ENCODE data around the gene GRID2. TPM values are rescaled to one million over a fixed set of nuclear protein-coding genes. Genes with fewer than 3 reads are reported as not detected.

The GRID2 gene
- total and polyA plus RNA-seq, 7 experiments from 2014 or later = not detected

DNA sequence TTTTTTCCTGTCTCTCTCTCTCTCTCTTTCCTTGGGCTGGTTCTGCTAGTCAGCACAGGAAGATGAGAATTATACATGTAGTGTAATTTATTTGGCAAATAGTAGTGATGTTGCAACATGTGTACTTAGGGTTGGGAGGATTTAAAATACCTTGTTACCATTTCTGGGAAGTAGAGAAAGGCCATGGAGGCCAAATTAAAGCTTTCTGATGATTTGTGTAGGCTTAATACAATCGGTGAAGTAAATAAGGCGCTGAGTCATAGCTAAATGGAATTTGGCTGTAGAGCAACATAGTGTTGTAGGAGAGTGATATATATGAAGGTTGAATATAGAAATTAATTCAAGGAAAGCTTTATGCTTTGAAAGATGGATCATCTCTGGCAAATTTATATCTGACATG lies 295.3 kb downstream of the GRID2 start:
- H3K36me3 ChIP-seq (ENCODE audit: control insufficient read depth in 2 of 3, insufficient read depth in 3 of 3, low read length in 3 of 3) = no peaks in the 10 kb centered on the region
- Mint-ChIP-seq H3K27ac (no peak overlapping the region), H3K36me3 (peaks cover 0 to 3% (median 0%) of the 10 kb centered on the region in 5 donors), H3K4me3 (no peak overlapping the region), H3K9me3 (peaks cover 2 to 16% (median 9%) of the 10 kb centered on the region in 11 donors), H3K27me3 (no peaks in the 10 kb centered on the region), H3K4me1 (no peaks in the 10 kb centered on the region)
- ATAC-seq (no peak), DNase-seq (no peak)
- H3K27ac ChIP-seq (ENCODE audit: low read depth, low read length) = no peak overlapping the region
- no peaks in the 10 kb centered on the region for H3K9me3 ChIP-seq (ENCODE audit: control insufficient read depth in 2 of 3, low read length in 3 of 3)
- intact Hi-C loops (cut with micrococcal nuclease) = no loop called here
- ChIA-PET POLR2A (no interaction called here), CTCF (no interaction called here)
- H3K4me1 ChIP-seq (ENCODE audit: control insufficient read depth in 2 of 2, insufficient read depth in 2 of 2, low read length in 2 of 2) = no peaks in the 10 kb centered on the region
- no peak overlapping the region for H3K4me3 ChIP-seq (ENCODE audit: low read length)
- H3K27me3 ChIP-seq (ENCODE audit: control insufficient read depth in 2 of 2, insufficient read depth in 2 of 2, low read length in 2 of 2) = no peaks in the 10 kb centered on the region

DNA sequence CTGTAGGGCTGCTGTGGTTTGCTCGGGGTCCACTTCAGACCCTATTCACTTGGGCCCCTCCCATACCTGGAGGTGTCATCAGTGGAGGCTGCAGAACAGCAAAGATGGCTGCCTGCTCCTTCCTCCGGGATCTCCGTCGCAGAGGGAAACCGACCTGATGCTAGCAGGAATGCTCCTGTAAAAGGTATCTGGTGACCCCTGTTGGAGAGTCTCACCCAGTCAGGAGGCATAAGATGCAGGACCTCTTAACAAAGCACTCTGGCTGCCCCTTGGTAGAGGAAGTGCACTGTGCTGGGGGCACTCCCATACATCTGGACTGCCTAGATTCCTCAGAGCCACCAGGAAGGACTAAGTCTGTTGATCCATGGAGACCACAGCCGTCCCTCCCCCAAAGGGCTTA lies 296.9 kb downstream of the GRID2 start:
- H3K4me1 ChIP-seq (ENCODE audit: control insufficient read depth in 2 of 2, insufficient read depth in 2 of 2, low read length in 2 of 2) = no peaks in the 10 kb centered on the region
- no peak overlapping the region for H3K4me3 ChIP-seq (ENCODE audit: low read length)
- Mint-ChIP-seq H3K9me3 (peaks cover 2 to 21% (median 9%) of the 10 kb centered on the region in 11 donors), H3K4me1 (no peaks in the 10 kb centered on the region), H3K4me3 (no peak overlapping the region), H3K27me3 (no peaks in the 10 kb centered on the region), H3K36me3 (peaks cover 0 to 3% (median 0%) of the 10 kb centered on the region in 5 donors), H3K27ac (no peak overlapping the region)
- DNase-seq (no peak), ATAC-seq (no peak)
- ChIA-PET CTCF (no interaction called here), POLR2A (no interaction called here)
- H3K27ac ChIP-seq (ENCODE audit: low read depth, low read length) = no peak overlapping the region
- no peaks in the 10 kb centered on the region for H3K9me3 ChIP-seq (ENCODE audit: control insufficient read depth in 2 of 3, low read length in 3 of 3)
- H3K27me3 ChIP-seq (ENCODE audit: control insufficient read depth in 2 of 2, insufficient read depth in 2 of 2, low read length in 2 of 2) = no peaks in the 10 kb centered on the region
- H3K36me3 ChIP-seq (ENCODE audit: control insufficient read depth in 2 of 3, insufficient read depth in 3 of 3, low read length in 3 of 3) = no peaks in the 10 kb centered on the region
- intact Hi-C loops (cut with micrococcal nuclease) = no loop called here

DNA sequence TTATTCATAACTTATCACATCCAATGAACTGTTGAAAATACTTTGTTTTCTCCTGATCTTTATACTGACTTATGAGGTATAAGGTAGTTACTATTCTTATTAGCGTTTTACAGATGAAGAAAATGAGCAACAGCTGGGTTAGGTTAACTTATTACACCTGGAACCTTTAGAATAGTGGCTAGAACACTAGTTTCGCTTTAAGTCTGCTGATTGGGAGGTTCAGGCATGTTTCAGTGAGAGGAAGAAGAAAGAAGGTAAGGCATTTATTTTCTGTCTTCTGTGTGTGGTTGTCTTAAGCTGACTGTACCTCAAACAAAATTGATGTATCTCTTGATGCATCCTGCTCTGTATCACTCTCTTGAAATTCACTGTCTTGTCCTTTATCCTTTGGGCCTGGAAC lies 302.5 kb downstream of the GRID2 start:
- Mint-ChIP-seq H3K4me3 (no peak overlapping the region), H3K9me3 (peaks cover 2 to 26% (median 8%) of the 10 kb centered on the region in 11 donors), H3K27ac (no peak overlapping the region), H3K36me3 (peaks cover 0 to 3% (median 0%) of the 10 kb centered on the region in 5 donors), H3K4me1 (no peaks in the 10 kb centered on the region), H3K27me3 (no peaks in the 10 kb centered on the region)
- DNase-seq (no peak), ATAC-seq (no peak)
- intact Hi-C loops (cut with micrococcal nuclease) = no loop called here
- Histone ChIP-seq H3K27me3 (ENCODE audit: control insufficient read depth in 2 of 2, insufficient read depth in 2 of 2, low read length in 2 of 2) (no peaks in the 10 kb centered on the region), H3K9me3 (ENCODE audit: control insufficient read depth in 2 of 3, low read length in 3 of 3) (no peaks in the 10 kb centered on the region), H3K4me1 (ENCODE audit: control insufficient read depth in 2 of 2, insufficient read depth in 2 of 2, low read length in 2 of 2) (no peaks in the 10 kb centered on the region), H3K27ac (ENCODE audit: low read depth, low read length) (no peak overlapping the region), H3K36me3 (ENCODE audit: control insufficient read depth in 2 of 3, insufficient read depth in 3 of 3, low read length in 3 of 3) (no peaks in the 10 kb centered on the region), H3K4me3 (ENCODE audit: low read length) (no peak overlapping the region)
- CTCF ChIA-PET = no interaction called here
- POLR2A ChIA-PET = no interaction called here

DNA sequence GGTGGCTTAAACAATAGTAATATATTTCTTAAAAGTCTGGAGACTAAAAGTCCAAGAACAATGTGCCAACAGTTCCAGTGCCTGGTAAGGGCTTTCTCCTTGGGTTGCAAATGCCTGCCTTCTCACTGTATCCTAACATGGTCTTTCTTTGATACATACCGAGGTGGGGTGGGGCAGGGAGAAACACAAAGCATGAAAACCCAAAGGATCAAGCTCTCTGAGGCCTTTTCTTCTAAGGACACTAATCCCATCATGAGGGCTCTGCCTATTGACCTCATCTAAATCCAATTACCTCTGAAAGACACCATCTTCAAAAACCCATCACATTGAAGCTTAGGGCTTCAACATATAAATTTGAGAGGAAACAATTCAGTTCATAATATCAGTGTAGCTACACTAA lies 311.3 kb downstream of the GRID2 start:
- CTCF ChIA-PET = no interaction called here
- no peak overlapping the region for H3K27ac Mint-ChIP-seq

DNA sequence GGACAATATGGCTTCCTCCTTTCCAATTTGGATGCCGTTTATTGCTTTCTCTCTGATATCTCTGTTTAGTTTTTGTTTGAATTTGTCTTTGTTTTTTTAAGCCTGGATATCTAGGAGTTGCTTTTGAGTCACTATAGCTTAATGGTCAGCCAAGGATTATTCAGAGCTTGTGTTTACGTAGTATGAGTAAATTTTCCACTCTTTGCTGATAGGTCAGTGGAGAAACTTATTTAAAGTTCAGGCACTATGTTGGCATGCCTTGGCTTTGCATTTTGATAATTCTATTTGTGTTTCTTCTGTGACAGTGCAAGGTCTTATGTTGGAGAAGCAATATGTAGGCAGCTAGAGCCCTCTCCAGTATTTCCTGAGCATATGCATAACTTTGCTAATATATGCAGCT lies 315.2 kb downstream of the GRID2 start:
- Histone ChIP-seq H3K4me1 (ENCODE audit: control insufficient read depth in 2 of 2, insufficient read depth in 2 of 2, low read length in 2 of 2) (no peaks in the 10 kb centered on the region), H3K9me3 (ENCODE audit: control insufficient read depth in 2 of 3, low read length in 3 of 3) (no peaks in the 10 kb centered on the region), H3K36me3 (ENCODE audit: control insufficient read depth in 2 of 3, insufficient read depth in 3 of 3, low read length in 3 of 3) (no peaks in the 10 kb centered on the region), H3K4me3 (ENCODE audit: low read length) (no peak overlapping the region), H3K27ac (ENCODE audit: low read depth, low read length) (no peak overlapping the region), H3K27me3 (ENCODE audit: control insufficient read depth in 2 of 2, insufficient read depth in 2 of 2, low read length in 2 of 2) (no peaks in the 10 kb centered on the region)
- DNase-seq (no peak), ATAC-seq (no peak)
- intact Hi-C loops (cut with micrococcal nuclease) = no loop called here
- no peaks in the 10 kb centered on the region for H3K36me3 Mint-ChIP-seq
- H3K4me1 Mint-ChIP-seq = no peaks in the 10 kb centered on the region
- H3K27ac Mint-ChIP-seq = no peak overlapping the region
- H3K4me3 Mint-ChIP-seq = no peak overlapping the region
- ChIA-PET CTCF (no interaction called here), POLR2A (no interaction called here)
- no peaks in the 10 kb centered on the region for H3K27me3 Mint-ChIP-seq
- peaks cover 0 to 37% (median 3%) of the 10 kb centered on the region in 11 donors for H3K9me3 Mint-ChIP-seq

More for the DNA sequence above, 311.3 kb downstream of the GRID2 start:
- no peak overlapping the region for H3K27ac ChIP-seq (ENCODE audit: low read depth, low read length)
- ATAC-seq (no peak), DNase-seq (no peak)
- no peaks in the 10 kb centered on the region for H3K9me3 ChIP-seq (ENCODE audit: control insufficient read depth in 2 of 3, low read length in 3 of 3)
- POLR2A ChIA-PET = no interaction called here
- no peak overlapping the region for H3K4me3 ChIP-seq (ENCODE audit: low read length)
- intact Hi-C loops (cut with micrococcal nuclease) = no loop called here
- H3K27me3 ChIP-seq (ENCODE audit: control insufficient read depth in 2 of 2, insufficient read depth in 2 of 2, low read length in 2 of 2) = no peaks in the 10 kb centered on the region
- Mint-ChIP-seq H3K27me3 (no peaks in the 10 kb centered on the region), H3K36me3 (no peaks in the 10 kb centered on the region), H3K9me3 (peaks cover 0 to 45% (median 0%) of the 10 kb centered on the region in 11 donors), H3K4me3 (no peak overlapping the region), H3K4me1 (no peaks in the 10 kb centered on the region)
- H3K4me1 ChIP-seq (ENCODE audit: control insufficient read depth in 2 of 2, insufficient read depth in 2 of 2, low read length in 2 of 2) = no peaks in the 10 kb centered on the region
- H3K36me3 ChIP-seq (ENCODE audit: control insufficient read depth in 2 of 3, insufficient read depth in 3 of 3, low read length in 3 of 3) = no peaks in the 10 kb centered on the region

DNA sequence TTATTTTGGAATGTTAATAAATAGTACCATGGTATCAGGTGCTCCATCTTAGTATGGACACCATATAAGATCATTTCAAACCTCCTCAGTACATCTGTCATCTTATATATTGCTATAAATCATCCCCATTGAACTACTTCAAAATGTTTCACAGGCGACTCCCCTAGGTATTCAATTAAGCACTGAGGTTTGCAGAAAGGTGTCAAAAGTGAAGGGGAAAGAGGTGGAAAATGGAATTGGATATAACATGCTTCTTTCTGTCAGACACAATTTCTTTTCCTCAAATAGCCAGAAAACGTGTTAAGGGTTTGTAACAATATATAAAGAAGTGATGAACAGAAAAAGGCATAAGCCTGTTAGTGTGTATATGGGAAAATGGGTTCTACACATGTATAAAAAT lies 325.5 kb downstream of the GRID2 start:
- intact Hi-C loops (cut with micrococcal nuclease) = no loop called here
- CTCF ChIA-PET = no interaction called here

DNA sequence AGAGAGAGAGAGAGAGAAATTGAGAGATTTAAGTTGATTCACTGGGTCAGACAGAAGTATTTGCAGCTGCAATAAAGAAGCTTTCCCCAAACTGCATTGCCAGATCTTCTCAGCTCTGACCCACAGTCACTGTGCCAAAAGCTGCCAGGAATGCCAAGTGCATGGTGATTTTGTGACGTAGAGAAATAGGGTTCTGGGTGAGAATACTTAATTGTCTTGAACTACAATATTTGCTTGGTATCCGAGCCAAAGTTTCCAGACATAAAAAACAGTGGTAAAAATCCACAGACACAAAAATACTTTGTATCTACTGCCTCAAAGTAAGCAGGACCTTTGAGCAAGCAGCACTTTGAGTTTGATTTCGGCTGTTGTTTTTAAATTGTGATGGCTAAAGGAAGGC lies 331.1 kb downstream of the GRID2 start:
- intact Hi-C loops (cut with micrococcal nuclease) = no loop called here
- H3K4me1 ChIP-seq (ENCODE audit: control insufficient read depth in 2 of 2, insufficient read depth in 2 of 2, low read length in 2 of 2) = no peaks in the 10 kb centered on the region
- no peaks in the 10 kb centered on the region for H3K27me3 ChIP-seq (ENCODE audit: control insufficient read depth in 2 of 2, insufficient read depth in 2 of 2, low read length in 2 of 2)
- H3K27ac ChIP-seq (ENCODE audit: low read depth, low read length) = no peak overlapping the region
- no peaks in the 10 kb centered on the region for H3K36me3 ChIP-seq (ENCODE audit: control insufficient read depth in 2 of 3, insufficient read depth in 3 of 3, low read length in 3 of 3)
- ChIA-PET CTCF (no interaction called here), POLR2A (no interaction called here)
- Mint-ChIP-seq H3K9me3 (peaks cover 0 to 13% (median 0%) of the 10 kb centered on the region in 11 donors), H3K4me1 (no peaks in the 10 kb centered on the region), H3K36me3 (no peaks in the 10 kb centered on the region), H3K27me3 (no peaks in the 10 kb centered on the region), H3K27ac (no peak overlapping the region), H3K4me3 (no peak overlapping the region)
- no peaks in the 10 kb centered on the region for H3K9me3 ChIP-seq (ENCODE audit: control insufficient read depth in 2 of 3, low read length in 3 of 3)
- DNase-seq (no peak), ATAC-seq (no peak)
- H3K4me3 ChIP-seq (ENCODE audit: low read length) = no peak overlapping the region

More for the DNA sequence above, 325.5 kb downstream of the GRID2 start:
- Histone ChIP-seq H3K4me1 (ENCODE audit: control insufficient read depth in 2 of 2, insufficient read depth in 2 of 2, low read length in 2 of 2) (no peaks in the 10 kb centered on the region), H3K36me3 (ENCODE audit: control insufficient read depth in 2 of 3, insufficient read depth in 3 of 3, low read length in 3 of 3) (no peaks in the 10 kb centered on the region), H3K9me3 (ENCODE audit: control insufficient read depth in 2 of 3, low read length in 3 of 3) (no peaks in the 10 kb centered on the region), H3K27ac (ENCODE audit: low read depth, low read length) (no peak overlapping the region), H3K4me3 (ENCODE audit: low read length) (no peak overlapping the region), H3K27me3 (ENCODE audit: control insufficient read depth in 2 of 2, insufficient read depth in 2 of 2, low read length in 2 of 2) (no peaks in the 10 kb centered on the region)
- Mint-ChIP-seq H3K27ac (no peak overlapping the region), H3K36me3 (no peaks in the 10 kb centered on the region), H3K27me3 (no peaks in the 10 kb centered on the region), H3K4me3 (no peak overlapping the region), H3K9me3 (peaks cover 0 to 15% (median 0%) of the 10 kb centered on the region in 11 donors), H3K4me1 (no peaks in the 10 kb centered on the region)
- no peak for ATAC-seq
- POLR2A ChIA-PET = no interaction called here
- no peak for DNase-seq
